Cardiac muscle cell (in vitro differentiated cells and primary cell): ENCODE data around the gene CXorf66. TPM values are rescaled to one million over a fixed set of nuclear protein-coding genes. Genes with fewer than 3 reads are reported as not detected.

Source experiments
- DNase-seq, 2 donors: peaks; one replicate each; pipeline versions ENCODE4 v3.0.0 to v3.0.0-alpha.2; 2010 to 2017; ENCODE audit warnings: low read depth in 1 of 2, low spot score in 1 of 2
- H3K27ac ChIP-seq: fragments of 200-600 bp; sonication (generic); 2 replicates; pipeline ENCODE4 v1.5.1; 2016
- H3K27me3 ChIP-seq: fragments of 200-600 bp; sonication (generic); 2 replicates; pipeline ENCODE4 v1.6.0; 2016; ENCODE audit warnings: control low read depth
- H3K36me3 ChIP-seq: fragments of 200-600 bp; sonication (generic); 2 replicates; pipeline ENCODE4 v1.5.1; 2016; ENCODE audit warnings: control low read depth
- H3K4me1 ChIP-seq: fragments of 200-600 bp; sonication (generic); 2 replicates; pipeline ENCODE4 v1.8.1; 2017; ENCODE audit warnings: low read depth, mild to moderate bottlenecking, mixed run types
- H3K4me3 ChIP-seq: fragments of 200-600 bp; sonication (generic); 2 replicates; pipeline ENCODE4 v1.5.1; 2016; ENCODE audit warnings: mild to moderate bottlenecking
- H3K9me3 ChIP-seq: fragments of 200-600 bp; sonication (generic); 2 replicates; pipeline ENCODE4 v1.5.1; 2017; ENCODE audit warnings: low read depth, mild to moderate bottlenecking, control low read depth
- polyA plus RNA-seq: library from polyadenylated mRNA; unstranded; fragments of >200 nt; fragmentation: Nextera tagmentation; extraction: Ambion mirVana; gene quantifications from 2 replicates; pipeline ENCODE4 v1.2.1, GENCODE V29; 2016
- total RNA-seq: library from RNA; depleted of rRNA; stranded (reverse); fragments of >200 nt; gene quantifications from 2 replicates; pipeline ENCODE4 v1.2.3, GENCODE V29; 2016
- TF ChIP-seq, protein P1 (sequence below): IDR thresholded peaks from 2 replicates; pipeline ENCODE4 v1.5.1; 2012; ENCODE audit warnings: low read depth, mild to moderate bottlenecking, low read length

CXorf66 gene, protein sequence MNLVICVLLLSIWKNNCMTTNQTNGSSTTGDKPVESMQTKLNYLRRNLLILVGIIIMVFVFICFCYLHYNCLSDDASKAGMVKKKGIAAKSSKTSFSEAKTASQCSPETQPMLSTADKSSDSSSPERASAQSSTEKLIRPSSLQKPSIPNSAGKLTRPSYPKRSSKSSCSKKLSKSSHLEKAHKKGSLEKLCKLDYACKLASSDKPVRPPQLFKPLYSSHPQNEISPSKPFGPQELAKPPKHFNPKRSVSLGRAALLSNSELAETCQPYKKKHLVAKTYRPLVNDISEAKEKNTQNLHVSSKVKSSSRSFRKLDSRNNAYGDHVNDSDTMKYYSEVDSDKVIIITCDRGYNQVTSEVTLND
- not detected in 2 replicates for total RNA-seq
- polyA plus RNA-seq = not detected in 2 replicates

DNA sequence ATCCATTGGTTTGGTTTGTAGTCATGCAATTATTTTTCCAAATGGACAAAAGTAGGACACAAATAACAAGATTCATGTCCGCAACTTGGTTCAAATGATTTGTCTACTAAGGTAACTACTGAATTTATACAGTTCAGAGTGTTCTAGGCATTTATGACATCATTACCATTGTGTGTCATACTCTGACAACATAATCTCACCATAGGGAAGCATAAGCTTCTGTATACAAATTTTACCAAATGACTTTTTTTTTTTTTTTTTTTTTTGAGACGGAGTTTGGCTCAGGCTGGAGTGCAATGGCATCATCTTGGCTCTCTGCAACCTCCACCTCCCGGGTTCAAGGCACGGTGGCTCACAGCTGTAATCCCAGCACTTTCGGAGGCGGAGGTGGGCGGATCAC lies at the start of gene CXorf66:
Gene CXorf66, minus strand, starts transcription at position 101 of the 400 bp plus-strand sequence. Its CDS starts 25 bp downstream, at position 76.
- H3K4me1 ChIP-seq = no peaks in the 10 kb centered on the region
- no peaks in the 10 kb centered on the region for H3K36me3 ChIP-seq
- DNase-seq = no peak
- H3K27me3 ChIP-seq = no peaks in the 10 kb centered on the region
- H3K4me3 ChIP-seq = no peak within 1 kb of the TSS
- H3K9me3 ChIP-seq = no peaks in the 10 kb centered on the region
- TF ChIP-seq, protein P1, sequence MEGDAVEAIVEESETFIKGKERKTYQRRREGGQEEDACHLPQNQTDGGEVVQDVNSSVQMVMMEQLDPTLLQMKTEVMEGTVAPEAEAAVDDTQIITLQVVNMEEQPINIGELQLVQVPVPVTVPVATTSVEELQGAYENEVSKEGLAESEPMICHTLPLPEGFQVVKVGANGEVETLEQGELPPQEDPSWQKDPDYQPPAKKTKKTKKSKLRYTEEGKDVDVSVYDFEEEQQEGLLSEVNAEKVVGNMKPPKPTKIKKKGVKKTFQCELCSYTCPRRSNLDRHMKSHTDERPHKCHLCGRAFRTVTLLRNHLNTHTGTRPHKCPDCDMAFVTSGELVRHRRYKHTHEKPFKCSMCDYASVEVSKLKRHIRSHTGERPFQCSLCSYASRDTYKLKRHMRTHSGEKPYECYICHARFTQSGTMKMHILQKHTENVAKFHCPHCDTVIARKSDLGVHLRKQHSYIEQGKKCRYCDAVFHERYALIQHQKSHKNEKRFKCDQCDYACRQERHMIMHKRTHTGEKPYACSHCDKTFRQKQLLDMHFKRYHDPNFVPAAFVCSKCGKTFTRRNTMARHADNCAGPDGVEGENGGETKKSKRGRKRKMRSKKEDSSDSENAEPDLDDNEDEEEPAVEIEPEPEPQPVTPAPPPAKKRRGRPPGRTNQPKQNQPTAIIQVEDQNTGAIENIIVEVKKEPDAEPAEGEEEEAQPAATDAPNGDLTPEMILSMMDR = no peak
- H3K27ac ChIP-seq = no peak within 1 kb of the TSS

DNA sequence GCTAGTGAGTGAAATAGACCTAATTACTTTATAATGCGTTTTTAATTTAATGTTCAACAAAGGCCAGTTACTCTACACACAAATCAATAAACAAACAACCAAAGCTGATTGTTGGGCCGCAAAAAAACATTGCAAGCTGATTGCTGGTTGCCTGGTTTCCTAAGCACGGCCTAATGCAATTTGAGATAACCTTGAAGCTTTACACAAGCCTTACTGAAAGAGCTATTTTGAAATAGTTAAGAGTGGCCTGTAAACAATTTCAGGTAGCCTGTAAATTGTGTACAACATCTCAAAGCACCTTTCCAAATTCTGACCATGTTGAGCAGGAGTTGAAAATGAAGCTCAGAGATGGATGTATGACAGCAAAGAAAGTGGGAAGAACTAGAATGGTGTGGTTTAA lies 17.5 kb upstream of the CXorf66 start:
- TF ChIP-seq, protein P1 = no peak
- DNase-seq = no peak
- Histone ChIP-seq H3K4me3 (no peak overlapping the region), H3K36me3 (no peaks in the 10 kb centered on the region), H3K27me3 (no peaks in the 10 kb centered on the region), H3K4me1 (no peaks in the 10 kb centered on the region), H3K27ac (no peak overlapping the region), H3K9me3 (no peaks in the 10 kb centered on the region)

DNA sequence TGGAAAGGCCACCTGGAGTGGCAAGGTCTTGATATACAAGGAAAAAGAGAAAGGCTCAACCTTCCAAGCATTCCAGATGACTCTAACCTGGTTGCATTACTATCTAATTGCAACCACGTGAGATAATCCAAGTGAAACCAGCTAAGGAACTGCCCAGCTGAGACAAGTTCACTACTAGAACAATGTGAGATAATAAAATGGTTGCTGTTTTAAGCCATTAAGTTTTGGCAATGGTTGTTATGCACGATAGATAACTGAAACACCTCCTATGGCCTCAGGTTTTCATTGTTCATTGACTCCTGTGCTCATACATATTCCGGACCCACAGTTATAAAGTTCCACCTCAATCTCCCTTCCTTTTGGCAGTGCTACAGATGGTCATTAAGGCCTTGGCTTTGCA lies 9.2 kb upstream of the CXorf66 start:
- Histone ChIP-seq H3K4me3 (no peak overlapping the region), H3K9me3 (no peaks in the 10 kb centered on the region), H3K27me3 (no peaks in the 10 kb centered on the region), H3K36me3 (no peaks in the 10 kb centered on the region), H3K27ac (no peak overlapping the region), H3K4me1 (no peaks in the 10 kb centered on the region)
- TF ChIP-seq, protein P1 = no peak
- no peak for DNase-seq

DNA sequence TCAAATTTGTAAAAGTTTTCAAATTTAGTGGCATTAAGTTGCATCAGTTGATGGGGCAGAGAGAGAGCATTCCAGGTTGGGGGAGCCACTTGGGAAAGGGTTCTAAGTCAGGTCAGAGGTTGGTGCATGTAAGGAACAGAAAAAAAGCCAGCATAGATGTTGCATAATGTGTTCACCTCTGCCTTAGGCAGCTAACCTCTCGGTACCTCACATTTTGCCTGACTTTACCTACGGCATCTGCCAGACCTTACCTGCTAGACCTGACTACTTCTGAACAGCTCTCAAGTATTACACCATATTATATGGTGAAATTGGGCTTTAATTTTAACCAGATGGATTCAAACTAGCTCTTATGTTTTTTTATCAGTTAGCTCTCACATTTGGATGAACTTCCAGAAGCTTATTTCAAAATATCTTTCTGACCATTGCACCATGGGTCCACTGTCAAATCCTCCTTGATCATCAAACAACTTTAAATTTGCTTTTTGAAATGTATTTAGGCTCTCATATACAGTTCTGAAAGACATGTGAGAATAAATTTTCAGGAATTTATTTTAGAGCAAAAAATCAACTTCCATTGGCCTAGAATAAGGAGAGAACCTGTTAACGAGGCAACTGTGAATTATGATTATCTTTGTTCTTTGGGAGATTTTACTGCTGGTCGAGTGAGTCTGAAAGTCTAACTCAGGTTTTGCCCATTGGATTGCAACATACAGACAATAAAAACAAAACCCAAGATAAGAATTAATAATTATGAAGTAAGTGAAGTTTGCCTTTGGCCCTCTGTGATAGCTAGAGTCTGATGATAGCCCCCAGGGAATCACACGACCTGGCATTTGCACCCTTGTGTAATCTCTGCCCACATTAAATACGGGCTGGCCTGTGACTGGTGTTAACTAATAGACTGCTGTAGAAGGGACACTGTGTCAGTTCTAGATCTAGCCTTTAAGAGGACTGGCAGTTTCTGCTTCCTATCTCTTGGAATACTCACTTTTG lies 7.6 kb upstream of the CXorf66 start:
- no peak overlapping the region for H3K27ac ChIP-seq
- no peaks in the 10 kb centered on the region for H3K4me1 ChIP-seq
- TF ChIP-seq, protein P1 = no peak
- H3K4me3 ChIP-seq = no peak overlapping the region
- H3K36me3 ChIP-seq = no peaks in the 10 kb centered on the region
- no peaks in the 10 kb centered on the region for H3K27me3 ChIP-seq
- no peaks in the 10 kb centered on the region for H3K9me3 ChIP-seq
- no peak for DNase-seq

DNA sequence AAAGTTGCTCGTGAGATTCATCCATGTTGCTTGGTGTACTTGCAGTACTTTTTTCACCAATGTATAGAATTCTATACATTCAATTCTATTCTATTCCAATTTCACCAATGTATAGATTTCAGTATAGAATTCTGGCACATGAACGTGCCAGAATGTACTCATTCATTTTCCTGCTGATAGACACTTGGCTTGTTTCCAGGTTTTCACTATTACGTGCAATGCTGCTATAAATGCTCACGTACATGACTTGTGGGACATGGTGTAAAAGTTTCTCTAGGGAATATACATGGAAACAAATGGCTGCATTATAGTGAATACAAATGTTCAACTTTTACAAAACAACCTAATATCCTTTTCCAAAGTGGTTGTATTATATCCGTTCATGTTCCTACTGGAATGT lies 6.8 kb upstream of the CXorf66 start:
- Histone ChIP-seq H3K4me1 (no peaks in the 10 kb centered on the region), H3K27me3 (no peaks in the 10 kb centered on the region), H3K36me3 (no peaks in the 10 kb centered on the region), H3K27ac (no peak overlapping the region), H3K4me3 (no peak overlapping the region), H3K9me3 (no peaks in the 10 kb centered on the region)
- DNase-seq = no peak
- TF ChIP-seq, protein P1 = no peak
